Activated CD8-positive, alpha-beta T cell treated with anti-CD3 and anti-CD28 coated beads for 36 hours (primary cell): ENCODE measurements around the gene SETD2. TPM values are rescaled to one million over a fixed set of nuclear protein-coding genes. Genes with fewer than 3 reads are reported as not detected.

ENCODE experiments used
- ATAC-seq: fragments of 200-7000 bp; cut with Tn5 transposase; one replicate; pipeline ENCODE4 v1.10.0; 2021; ENCODE audit warnings: mild to moderate bottlenecking, moderate library complexity
- CTCF ChIA-PET: fragments of 350-600 bp; sonication (Branson Sonifier 250); formaldehyde crosslinking; loops from one replicate; lab custom pipeline; 2021; ENCODE audit warnings: antibody characterized with exemption; lab: Charles Lee
- POLR2A ChIA-PET: fragments of 350-600 bp; sonication (Branson Sonifier 250); formaldehyde crosslinking; loops from one replicate; lab custom pipeline; 2021; ENCODE audit warnings: antibody characterized with exemption; lab: Charles Lee
- DNase-seq: peaks from one replicate; pipeline ENCODE4 v3.0.0-alpha.2; 2020
- H3K27ac Mint-ChIP-seq: one replicate; pipeline ENCODE4 v1.8.0; 2021; ENCODE audit warnings: mild to moderate bottlenecking, mixed read lengths
- H3K27me3 Mint-ChIP-seq: one replicate; pipeline ENCODE4 v1.8.0; 2021; ENCODE audit warnings: mixed read lengths
- H3K36me3 Mint-ChIP-seq: one replicate; pipeline ENCODE4 v1.8.0; 2021; ENCODE audit warnings: low read depth, mixed read lengths
- H3K4me1 Mint-ChIP-seq: one replicate; pipeline ENCODE4 v1.8.0; 2021; ENCODE audit warnings: low read depth, mixed read lengths
- H3K4me3 Mint-ChIP-seq: one replicate; pipeline ENCODE4 v1.8.0; 2021; ENCODE audit warnings: mild to moderate bottlenecking, moderate library complexity, mixed read lengths
- H3K9me3 Mint-ChIP-seq: one replicate; pipeline ENCODE4 v1.8.0; 2021; ENCODE audit warnings: mixed read lengths
- CTCF ChIP-seq: fragments of 200-600 bp; IDR thresholded peaks from one replicate; pipeline ENCODE4 v1.8.0; 2022; ENCODE audit warnings: antibody characterized with exemption, mild to moderate bottlenecking
- intact Hi-C: fragments of 100-400 bp; cut with micrococcal nuclease; formaldehyde crosslinking; loops from one replicate; pipeline ENCODE4 v1.10.0; 2022
- total RNA-seq, 2 experiments: library from RNA; stranded (reverse); gene quantifications; one replicate each; pipeline ENCODE4 v1.2.3, GENCODE V29; 2021

Gene SETD2
- total RNA-seq, 2 experiments from 2014 or later, result 34.7 to 36.1 TPM

- Mint-ChIP-seq H3K4me1 (peaks cover 7% of the 10 kb centered on the region), H3K9me3 (no peaks in the 10 kb centered on the region), H3K27ac (no peak overlapping the region), H3K36me3 (peaks cover 30% of the 10 kb centered on the region), H3K27me3 (no peaks in the 10 kb centered on the region), H3K4me3 (no peak overlapping the region)
- no peak for ATAC-seq
- intact Hi-C loops, result no loop called here
- POLR2A ChIA-PET, result no interaction called here
- DNase-seq, result no peak
- CTCF ChIA-PET, result interaction anchor here (1.5 to 1.9 kb wide), 2 partner anchors 13 to 17 kb away, joined by 3 to 5 read pairs; no protein-coding TSS in a partner anchor
- no peak for TF ChIP-seq CTCF
Observed at GRCh38 chr3:47112997-47113396, 50.9 kb downstream of the SETD2 start.

GRCh38 chr3:47109393-47109792, 54.5 kb downstream of the SETD2 start:
- DNase-seq (no peak), ATAC-seq (no peak)
- H3K4me1 Mint-ChIP-seq, result no peaks in the 10 kb centered on the region
- peaks cover 33% of the 10 kb centered on the region for H3K36me3 Mint-ChIP-seq
- intact Hi-C loops, result no loop called here
- H3K27ac Mint-ChIP-seq, result no peak overlapping the region
- H3K4me3 Mint-ChIP-seq, result no peak overlapping the region
- no peaks in the 10 kb centered on the region for H3K27me3 Mint-ChIP-seq
- POLR2A ChIA-PET, result interaction anchor here (0.6 kb wide), 1 partner anchor 15 kb away, joined by 3 read pairs; no protein-coding TSS in a partner anchor
- TF ChIP-seq CTCF, result no peak
- CTCF ChIA-PET, result no interaction called here
- H3K9me3 Mint-ChIP-seq, result no peaks in the 10 kb centered on the region

- Mint-ChIP-seq H3K4me3 (no peak overlapping the region), H3K27me3 (no peaks in the 10 kb centered on the region), H3K36me3 (peaks cover 31% of the 10 kb centered on the region), H3K9me3 (no peaks in the 10 kb centered on the region), H3K4me1 (peaks cover 3% of the 10 kb centered on the region), H3K27ac (no peak overlapping the region)
- DNase-seq (no peak), ATAC-seq (no peak)
- intact Hi-C loops, result no loop called here
- ChIA-PET CTCF (interaction anchor here (1.0 kb wide), 1 partner anchor 12 kb away, joined by 3 read pairs; no protein-coding TSS in a partner anchor), POLR2A (interaction anchor here (0.8 kb wide), 1 partner anchor 199 kb away, joined by 3 read pairs; no protein-coding TSS in a partner anchor)
- no peak for TF ChIP-seq CTCF
Observed at GRCh38 chr3:47108546-47108945, 55.4 kb downstream of the SETD2 start.

- no peak for ATAC-seq
- intact Hi-C loops, result no loop called here
- ChIA-PET CTCF (no interaction called here), POLR2A (no interaction called here)
- Mint-ChIP-seq H3K27me3 (no peaks in the 10 kb centered on the region), H3K36me3 (peaks cover 25% of the 10 kb centered on the region), H3K27ac (no peak overlapping the region), H3K9me3 (no peaks in the 10 kb centered on the region), H3K4me1 (peaks cover 3% of the 10 kb centered on the region), H3K4me3 (no peak overlapping the region)
- DNase-seq, result no peak
- no peak for TF ChIP-seq CTCF
Observed at GRCh38 chr3:47104259-47104658, 59.7 kb downstream of the SETD2 start.

GRCh38 chr3:47103619-47104018, 60.3 kb downstream of the SETD2 start:
- no peaks in the 10 kb centered on the region for H3K27me3 Mint-ChIP-seq
- intact Hi-C loops, result no loop called here
- ATAC-seq, result no peak
- no peak overlapping the region for H3K27ac Mint-ChIP-seq
- no peak for TF ChIP-seq CTCF
- peaks cover 25% of the 10 kb centered on the region for H3K36me3 Mint-ChIP-seq
- H3K4me3 Mint-ChIP-seq, result no peak overlapping the region
- H3K4me1 Mint-ChIP-seq, result peaks cover 3% of the 10 kb centered on the region
- CTCF ChIA-PET, result no interaction called here
- H3K9me3 Mint-ChIP-seq, result no peaks in the 10 kb centered on the region
- POLR2A ChIA-PET, result interaction anchor here (1.5 kb wide), 1 partner anchor 20 kb away, joined by 3 read pairs; no protein-coding TSS in a partner anchor
- no peak for DNase-seq
